ENCODE data around the gene SPAG16. TPM values are rescaled to one million over a fixed set of nuclear protein-coding genes. Genes with fewer than 3 reads are reported as not detected.

SPAG16 gene
- total and polyA plus RNA-seq, 2 of the 13 experiments (the other 11 are each of a cell fraction or from before 2014, with no cell fraction given): 9.6 to 26.5 TPM

DNA sequence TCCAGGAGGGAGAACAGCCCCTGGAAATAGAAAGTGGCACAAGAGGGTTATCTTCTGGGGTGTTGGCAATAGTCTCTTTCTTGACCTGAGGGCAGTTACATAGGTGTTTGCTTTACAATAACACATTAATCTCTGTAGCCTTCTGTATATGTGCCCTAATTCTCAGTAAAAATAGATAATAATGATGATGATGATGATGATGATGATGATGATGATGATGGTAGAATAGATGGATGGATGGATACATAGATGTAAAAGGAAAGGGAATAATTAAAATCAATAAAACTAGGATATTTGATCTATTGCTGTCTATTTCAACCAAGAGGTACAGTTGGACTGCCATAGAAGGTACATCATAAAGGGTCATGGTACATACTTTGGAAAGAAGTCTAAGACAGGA lies 948.9 kb downstream of the SPAG16 start:
- in situ Hi-C loops (cut with HindIII; ENCODE audit: extremely low pct_ligation_motif_present, low pct_unique_long_range_greater_than_20kb): no loop called here
- Histone ChIP-seq H3K4me1 (ENCODE audit: insufficient read depth, low read length) (no peaks in the 10 kb centered on the region), H3K27ac (ENCODE audit: extremely low read length, insufficient read depth, low read length) (no peak overlapping the region), H4K20me1 (ENCODE audit: insufficient read depth, low read length) (no peaks in the 10 kb centered on the region), H3K79me2 (ENCODE audit: insufficient read depth, low read length) (no peaks in the 10 kb centered on the region), H3K9me3 (ENCODE audit: low read length) (no peaks in the 10 kb centered on the region), H3K4me3 (replicated peaks in 1 of 3; ENCODE audit: insufficient read depth in 1 of 3, low read depth in 2 of 3, low read length in 3 of 3) (no peak overlapping the region), H3K9ac (ENCODE audit: insufficient read depth, low read depth, low read length) (no peak overlapping the region), H3K27me3 (ENCODE audit: control insufficient read depth in 1 of 2, insufficient read depth in 2 of 2, low read length in 2 of 2) (no peaks in the 10 kb centered on the region), H3K36me3 (replicated peaks in 1 of 2; ENCODE audit: control insufficient read depth in 1 of 2, insufficient read depth in 2 of 2, low read length in 2 of 2) (no peaks in the 10 kb centered on the region), H3K4me2 (ENCODE audit: low read depth, low read length) (no peak overlapping the region), H2AFZ (ENCODE audit: low read length) (no peak overlapping the region)
- DNase-seq (ENCODE audit: low spot score) (no peak), FAIRE-seq (no peak), ATAC-seq (no peak)
- POLR2A ChIA-PET: no interaction called here
- CTCF ChIA-PET (ENCODE audit: low intra/inter-chr PET ratio, low total read pairs): no interaction called here
- intact Hi-C loops (cut with micrococcal nuclease; ENCODE audit: unreplicated experiment): no loop called here
- no TSS peak for BruUV-seq (replicated peaks)
- TF ChIP-seq ZNF343 (CRISPR knock-in tag; IDR thresholded peaks at IDR 0.05): no peak
- TF ChIP-seq ZFP41 (CRISPR knock-in tag; IDR thresholded peaks at IDR 0.05; ENCODE audit: borderline replicate concordance): no peak
- peak; percentile 87 for TF ChIP-seq CREB1 (IDR thresholded peaks at IDR 0.05)
- TF ChIP-seq CREB1 (CRISPR knock-in tag; IDR thresholded peaks at IDR 0.05): no peak

DNA sequence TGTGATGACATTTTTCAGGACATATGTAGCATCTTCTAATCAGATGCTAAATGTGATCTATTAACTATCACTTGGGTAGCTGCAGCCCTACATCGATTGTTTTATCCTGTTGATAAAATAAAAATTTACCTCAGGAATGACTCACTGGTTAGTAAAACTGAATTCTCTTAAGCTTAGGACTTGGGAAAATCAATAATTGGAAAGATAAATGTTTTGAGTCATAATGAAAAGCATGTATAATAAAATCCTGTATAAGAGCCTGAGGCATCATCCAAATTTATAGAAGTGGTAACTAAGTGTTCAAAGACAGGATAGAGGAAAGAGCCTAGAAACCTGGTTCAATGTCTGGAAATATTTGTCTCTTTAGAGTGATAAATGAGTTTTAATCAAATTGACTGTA lies 958.5 kb downstream of the SPAG16 start:
- ATAC-seq (no peak), DNase-seq (ENCODE audit: low spot score) (no peak), FAIRE-seq (no peak)
- BruUV-seq (replicated peaks): no TSS peak
- no peak overlapping the region for H3K4me2 ChIP-seq (ENCODE audit: low read depth, low read length)
- H3K27me3 ChIP-seq (ENCODE audit: control insufficient read depth in 1 of 2, insufficient read depth in 2 of 2, low read length in 2 of 2): no peaks in the 10 kb centered on the region
- no peaks in the 10 kb centered on the region for H3K4me1 ChIP-seq (ENCODE audit: insufficient read depth, low read length)
- in situ Hi-C loops (cut with HindIII; ENCODE audit: extremely low pct_ligation_motif_present, low pct_unique_long_range_greater_than_20kb): no loop called here
- H4K20me1 ChIP-seq (ENCODE audit: insufficient read depth, low read length): no peaks in the 10 kb centered on the region
- no peak overlapping the region for H2AFZ ChIP-seq (ENCODE audit: low read length)
- H3K9ac ChIP-seq (ENCODE audit: insufficient read depth, low read depth, low read length): no peak overlapping the region
- no peak overlapping the region for H3K4me3 ChIP-seq (replicated peaks in 1 of 3; ENCODE audit: insufficient read depth in 1 of 3, low read depth in 2 of 3, low read length in 3 of 3)
- WGBS (ENCODE audit: low lambda C conversion rate): 0% methylated on average over 1 of the region's 1 CpG
- H3K79me2 ChIP-seq (ENCODE audit: insufficient read depth, low read length): no peaks in the 10 kb centered on the region
- ChIA-PET CTCF (ENCODE audit: low intra/inter-chr PET ratio, low total read pairs) (no interaction called here), POLR2A (no interaction called here)
- H3K9me3 ChIP-seq (ENCODE audit: low read length): no peaks in the 10 kb centered on the region
- no peaks in the 10 kb centered on the region for H3K36me3 ChIP-seq (replicated peaks in 1 of 2; ENCODE audit: control insufficient read depth in 1 of 2, insufficient read depth in 2 of 2, low read length in 2 of 2)
- intact Hi-C loops (cut with micrococcal nuclease; ENCODE audit: unreplicated experiment): no loop called here
- H3K27ac ChIP-seq (ENCODE audit: extremely low read length, insufficient read depth, low read length): no peak overlapping the region
- TF ChIP-seq, protein P1, sequence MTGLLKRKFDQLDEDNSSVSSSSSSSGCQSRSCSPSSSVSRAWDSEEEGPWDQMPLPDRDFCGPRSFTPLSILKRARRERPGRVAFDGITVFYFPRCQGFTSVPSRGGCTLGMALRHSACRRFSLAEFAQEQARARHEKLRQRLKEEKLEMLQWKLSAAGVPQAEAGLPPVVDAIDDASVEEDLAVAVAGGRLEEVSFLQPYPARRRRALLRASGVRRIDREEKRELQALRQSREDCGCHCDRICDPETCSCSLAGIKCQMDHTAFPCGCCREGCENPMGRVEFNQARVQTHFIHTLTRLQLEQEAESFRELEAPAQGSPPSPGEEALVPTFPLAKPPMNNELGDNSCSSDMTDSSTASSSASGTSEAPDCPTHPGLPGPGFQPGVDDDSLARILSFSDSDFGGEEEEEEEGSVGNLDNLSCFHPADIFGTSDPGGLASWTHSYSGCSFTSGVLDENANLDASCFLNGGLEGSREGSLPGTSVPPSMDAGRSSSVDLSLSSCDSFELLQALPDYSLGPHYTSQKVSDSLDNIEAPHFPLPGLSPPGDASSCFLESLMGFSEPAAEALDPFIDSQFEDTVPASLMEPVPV (CRISPR knock-in tag; IDR thresholded peaks at IDR 0.05): no peak
- TF ChIP-seq ZNF3 (CRISPR knock-in tag; IDR thresholded peaks at IDR 0.05) (no peak), ZNF598 (CRISPR knock-in tag; IDR thresholded peaks at IDR 0.05; ENCODE audit: borderline replicate concordance) (no peak), ZNF674 (CRISPR knock-in tag; IDR thresholded peaks at IDR 0.05; ENCODE audit: low read depth) (no peak), ZSCAN30 (CRISPR knock-in tag; IDR thresholded peaks at IDR 0.05) (no peak), ZNF468 (CRISPR knock-in tag; IDR thresholded peaks at IDR 0.05) (no peak), ZFP82 (CRISPR knock-in tag; IDR thresholded peaks at IDR 0.05; ENCODE audit: borderline replicate concordance) (no peak), RFX3 (CRISPR knock-in tag; IDR thresholded peaks at IDR 0.05) (no peak)
- TF ChIP-seq, protein P2, sequence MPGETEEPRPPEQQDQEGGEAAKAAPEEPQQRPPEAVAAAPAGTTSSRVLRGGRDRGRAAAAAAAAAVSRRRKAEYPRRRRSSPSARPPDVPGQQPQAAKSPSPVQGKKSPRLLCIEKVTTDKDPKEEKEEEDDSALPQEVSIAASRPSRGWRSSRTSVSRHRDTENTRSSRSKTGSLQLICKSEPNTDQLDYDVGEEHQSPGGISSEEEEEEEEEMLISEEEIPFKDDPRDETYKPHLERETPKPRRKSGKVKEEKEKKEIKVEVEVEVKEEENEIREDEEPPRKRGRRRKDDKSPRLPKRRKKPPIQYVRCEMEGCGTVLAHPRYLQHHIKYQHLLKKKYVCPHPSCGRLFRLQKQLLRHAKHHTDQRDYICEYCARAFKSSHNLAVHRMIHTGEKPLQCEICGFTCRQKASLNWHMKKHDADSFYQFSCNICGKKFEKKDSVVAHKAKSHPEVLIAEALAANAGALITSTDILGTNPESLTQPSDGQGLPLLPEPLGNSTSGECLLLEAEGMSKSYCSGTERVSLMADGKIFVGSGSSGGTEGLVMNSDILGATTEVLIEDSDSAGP (CRISPR knock-in tag; IDR thresholded peaks at IDR 0.05; ENCODE audit: borderline replicate concordance): no peak
- TF ChIP-seq, protein P3, sequence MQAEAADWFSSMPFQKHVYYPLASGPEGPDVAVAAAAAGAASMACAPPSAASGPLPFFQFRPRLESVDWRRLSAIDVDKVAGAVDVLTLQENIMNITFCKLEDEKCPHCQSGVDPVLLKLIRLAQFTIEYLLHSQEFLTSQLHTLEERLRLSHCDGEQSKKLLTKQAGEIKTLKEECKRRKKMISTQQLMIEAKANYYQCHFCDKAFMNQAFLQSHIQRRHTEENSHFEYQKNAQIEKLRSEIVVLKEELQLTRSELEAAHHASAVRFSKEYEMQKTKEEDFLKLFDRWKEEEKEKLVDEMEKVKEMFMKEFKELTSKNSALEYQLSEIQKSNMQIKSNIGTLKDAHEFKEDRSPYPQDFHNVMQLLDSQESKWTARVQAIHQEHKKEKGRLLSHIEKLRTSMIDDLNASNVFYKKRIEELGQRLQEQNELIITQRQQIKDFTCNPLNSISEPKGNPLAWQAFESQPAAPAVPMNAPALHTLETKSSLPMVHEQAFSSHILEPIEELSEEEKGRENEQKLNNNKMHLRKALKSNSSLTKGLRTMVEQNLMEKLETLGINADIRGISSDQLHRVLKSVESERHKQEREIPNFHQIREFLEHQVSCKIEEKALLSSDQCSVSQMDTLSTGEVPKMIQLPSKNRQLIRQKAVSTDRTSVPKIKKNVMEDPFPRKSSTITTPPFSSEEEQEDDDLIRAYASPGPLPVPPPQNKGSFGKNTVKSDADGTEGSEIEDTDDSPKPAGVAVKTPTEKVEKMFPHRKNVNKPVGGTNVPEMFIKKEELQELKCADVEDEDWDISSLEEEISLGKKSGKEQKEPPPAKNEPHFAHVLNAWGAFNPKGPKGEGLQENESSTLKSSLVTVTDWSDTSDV (CRISPR knock-in tag; IDR thresholded peaks at IDR 0.05): no peak
